ENCODE measurements around the gene SYCE3. TPM values are rescaled to one million over a fixed set of nuclear protein-coding genes. Genes with fewer than 3 reads are reported as not detected.

SYCE3 gene
- total and polyA plus RNA-seq, 7 donors: not detected

GRCh38 chr22:50581031-50581949 lies 18.6 kb upstream of the SYCE3 start:
- intact Hi-C loops (cut with DNase I): loop anchor here in 1 of 2 donors (5.0 kb wide), 1 partner anchor 41 kb away; no protein-coding TSS in a partner anchor
- 84 to 90% (median 85%) methylated on average over 22 of the region's 22 CpGs for WGBS, 3 donors
- Histone ChIP-seq H3K9me3 (no peaks in the 10 kb centered on the region), H3K4me1 (peaks cover 37% of the 10 kb centered on the region), H3K27me3 (ENCODE audit: insufficient read depth in 3 of 3, low read length in 2 of 3) (no peaks in the 10 kb centered on the region), H3K4me3 (peak overlapping the region; percentile 94), H3K36me3 (ENCODE audit: insufficient read depth in 1 of 2, low read depth in 1 of 2) (peaks cover 0 to 23% of the 10 kb centered on the region in 2 donors), H3K27ac (peak overlapping the region; percentile 100)
- no peak for TF ChIP-seq CTCF (IDR thresholded peaks at IDR 0.05)
- DNase-seq (no peak), ATAC-seq (no peak)

GRCh38 chr22:50579752-50580151 lies 17.0 kb upstream of the SYCE3 start:
- Histone ChIP-seq H3K36me3 (ENCODE audit: insufficient read depth in 1 of 2, low read depth in 1 of 2) (peaks cover 0 to 32% of the 10 kb centered on the region in 2 donors), H3K4me1 (peaks cover 37% of the 10 kb centered on the region), H3K27me3 (ENCODE audit: insufficient read depth in 3 of 3, low read length in 2 of 3) (no peaks in the 10 kb centered on the region), H3K9me3 (no peaks in the 10 kb centered on the region), H3K4me3 (no peak overlapping the region), H3K27ac (peak overlapping the region; percentile 89)
- ATAC-seq: no peak
- WGBS, 3 donors: 91 to 98% (median 96%) methylated on average over 4 of the region's 4 CpGs
- no peak for DNase-seq
- intact Hi-C loops (cut with DNase I): loop anchor here (5.0 kb wide), 2 partner anchors 43 to 72 kb away; partner anchors contain the start of genes LMF2 (in 2 of the 2) and NCAPH2 (in 2 of the 2)
- no peak for TF ChIP-seq CTCF (IDR thresholded peaks at IDR 0.05)

- DNase-seq: no peak
- intact Hi-C loops (cut with DNase I): loop anchor here (5.0 kb wide), 2 partner anchors 43 to 72 kb away; partner anchors contain the start of genes LMF2 (in 2 of the 2) and NCAPH2 (in 2 of the 2)
Measured at GRCh38 chr22:50578776-50579310, 16.1 kb upstream of the SYCE3 start.

More at GRCh38 chr22:50578776-50579310, 16.1 kb upstream of the SYCE3 start:
- peak overlapping the region; percentile 89 for H3K27ac ChIP-seq
- H3K27me3 ChIP-seq (ENCODE audit: insufficient read depth in 3 of 3, low read length in 2 of 3): no peaks in the 10 kb centered on the region
- H3K9me3 ChIP-seq: no peaks in the 10 kb centered on the region
- no peak for TF ChIP-seq CTCF (IDR thresholded peaks at IDR 0.05)
- peak overlapping the region; percentile 72 for H3K4me3 ChIP-seq
- WGBS, 3 donors: 49 to 54% (median 50%) methylated on average over 8 of the region's 8 CpGs
- H3K36me3 ChIP-seq (ENCODE audit: insufficient read depth in 1 of 2, low read depth in 1 of 2): peaks cover 0 to 42% of the 10 kb centered on the region in 2 donors
- peaks cover 36% of the 10 kb centered on the region for H3K4me1 ChIP-seq
- no peak for ATAC-seq

Measured in psoas muscle (tissue), 8 donors.